H9 (cell line): ENCODE data around the gene ARHGAP24. TPM values are rescaled to one million over a fixed set of nuclear protein-coding genes. Genes with fewer than 3 reads are reported as not detected.
"Not testable (repeated sequence)": the region's sequence is repeated elsewhere in the genome, so short reads cannot be mapped to it uniquely, and the experiment has no call there.

Source experiments
- DNase-seq: peaks from one replicate; pipeline ENCODE4 v3.0.0-alpha.2; 2017
- H2AFZ ChIP-seq: one replicate; pipeline ENCODE4 v1.6.1; 2013; ENCODE audit warnings: mild to moderate bottlenecking, low read length, control low read depth, moderate library complexity
- H2AK5ac ChIP-seq: 2 replicates; pipeline ENCODE4 v1.6.1; 2013; ENCODE audit warnings: low read length, control low read depth, mixed read lengths; ENCODE audit not compliant: insufficient read length
- H2BK120ac ChIP-seq: one replicate; pipeline ENCODE4 v1.6.1; 2013; ENCODE audit warnings: low read depth, mild to moderate bottlenecking, low read length, control low read depth, inconsistent platforms; ENCODE audit not compliant: poor library complexity, severe bottlenecking
- H2BK12ac ChIP-seq: 2 replicates; pipeline ENCODE4 v1.6.1; 2013; ENCODE audit warnings: low read length, control low read depth, mixed read lengths, low read depth; ENCODE audit not compliant: insufficient read length
- H2BK15ac ChIP-seq: 2 replicates; pipeline ENCODE4 v1.6.1; 2013; ENCODE audit warnings: low read depth, low read length, control low read depth
- H2BK20ac ChIP-seq: one replicate; pipeline ENCODE4 v1.6.1; 2013; ENCODE audit warnings: low read depth, mild to moderate bottlenecking, low read length, control low read depth, inconsistent platforms; ENCODE audit not compliant: poor library complexity, severe bottlenecking
- H2BK5ac ChIP-seq: 2 replicates; pipeline ENCODE4 v1.6.1; 2013; ENCODE audit warnings: low read length, control low read depth, mixed read lengths; ENCODE audit not compliant: insufficient read length
- H3K14ac ChIP-seq: 2 replicates; pipeline ENCODE4 v1.6.1; 2013; ENCODE audit warnings: low read length, control low read depth; ENCODE audit not compliant: insufficient read depth
- H3K18ac ChIP-seq: 2 replicates; pipeline ENCODE4 v1.6.1; 2013; ENCODE audit warnings: low read depth, mild to moderate bottlenecking, mixed read lengths, low read length, control low read depth; ENCODE audit not compliant: insufficient read length
- H3K23ac ChIP-seq: 2 replicates; pipeline ENCODE4 v1.6.1; 2013; ENCODE audit warnings: low read length, control low read depth, mixed read lengths, low read depth; ENCODE audit not compliant: insufficient read length
- H3K23me2 ChIP-seq: 2 replicates; pipeline ENCODE4 v1.6.1; 2013; ENCODE audit warnings: low read depth, mild to moderate bottlenecking, mixed read lengths, low read length, control low read depth; ENCODE audit not compliant: insufficient read length, poor library complexity, severe bottlenecking
- H3K27ac ChIP-seq: 2 replicates; pipeline ENCODE4 v1.5.1; 2013; ENCODE audit warnings: low read length, control low read depth, mixed read lengths, low read depth; ENCODE audit not compliant: insufficient read length
- H3K27me3 ChIP-seq: 2 replicates; pipeline ENCODE4 v1.6.1; 2013; ENCODE audit warnings: low read length, control low read depth, inconsistent platforms; ENCODE audit not compliant: insufficient read depth
- H3K4ac ChIP-seq: 2 replicates; pipeline ENCODE4 v1.6.1; 2013; ENCODE audit warnings: low read depth, mild to moderate bottlenecking, control low read depth, inconsistent platforms, low read length, moderate library complexity
- H3K4me1 ChIP-seq: 2 replicates; pipeline ENCODE4 v1.6.1; 2013; ENCODE audit warnings: low read length, control low read depth, inconsistent platforms; ENCODE audit not compliant: insufficient read depth
- H3K4me2 ChIP-seq: 2 replicates; pipeline ENCODE4 v1.6.1; 2013; ENCODE audit warnings: low read length, control low read depth, mixed read lengths; ENCODE audit not compliant: insufficient read length, insufficient read depth
- H3K56ac ChIP-seq: 2 replicates; pipeline ENCODE4 v1.6.1; 2013; ENCODE audit warnings: low read depth, mild to moderate bottlenecking, mixed read lengths, low read length, control low read depth; ENCODE audit not compliant: insufficient read length
- H3K79me1 ChIP-seq: 2 replicates; pipeline ENCODE4 v1.6.1; 2013; ENCODE audit warnings: low read depth, mild to moderate bottlenecking, moderate library complexity, low read length, control low read depth, inconsistent platforms; ENCODE audit not compliant: insufficient read depth, poor library complexity, severe bottlenecking
- H3K79me2 ChIP-seq: 2 replicates; pipeline ENCODE4 v1.6.1; 2013; ENCODE audit warnings: low read length, control low read depth, inconsistent platforms; ENCODE audit not compliant: insufficient read depth
- H3K9ac ChIP-seq: 2 replicates; pipeline ENCODE4 v1.6.1; 2013; ENCODE audit warnings: low read length, control low read depth, mixed read lengths; ENCODE audit not compliant: insufficient read length; ENCODE audit errors: extremely low read depth
- H3K9me3 ChIP-seq: one replicate; pipeline ENCODE4 v1.6.1; 2013; ENCODE audit warnings: low read depth, low read length, inconsistent platforms; ENCODE audit not compliant: control insufficient read depth
- H3T11ph ChIP-seq: one replicate; pipeline ENCODE4 v1.6.1; 2013; ENCODE audit warnings: mild to moderate bottlenecking, low read length, control low read depth, inconsistent platforms
- H4K20me1 ChIP-seq: one replicate; pipeline ENCODE4 v1.6.1; 2013; ENCODE audit not compliant: control insufficient read depth, insufficient read length, insufficient read depth
- H4K5ac ChIP-seq: 2 replicates; pipeline ENCODE4 v1.6.1; 2013; ENCODE audit warnings: low read depth, mild to moderate bottlenecking, mixed read lengths, low read length, control low read depth; ENCODE audit not compliant: insufficient read length
- H4K8ac ChIP-seq: replicated peaks from 2 replicates; pipeline ENCODE4 v1.6.1; 2013; ENCODE audit warnings: low read length, control low read depth, mixed read lengths, low read depth; ENCODE audit not compliant: insufficient read length
- H4K91ac ChIP-seq: 2 replicates; pipeline ENCODE4 v1.6.1; 2013; ENCODE audit warnings: low read depth, mild to moderate bottlenecking, moderate library complexity, mixed read lengths, low read length, control low read depth; ENCODE audit not compliant: insufficient read length
- H3K27ac Mint-ChIP-seq, 3 experiments: 2 replicates in 2 of 3; 3 replicates in 1 of 3; pipeline ENCODE4 v1.8.0; 2020 to 2021; ENCODE audit warnings: mixed read lengths in 3 of 3, mild to moderate bottlenecking in 1 of 3, moderate library complexity in 1 of 3
- H3K27me3 Mint-ChIP-seq: 2 replicates; pipeline ENCODE4 v1.8.0; 2021; ENCODE audit warnings: low read depth, mild to moderate bottlenecking, moderate library complexity, mixed read lengths
- H3K36me3 Mint-ChIP-seq, 3 experiments: 2 replicates in 2 of 3; 3 replicates in 1 of 3; pipeline ENCODE4 v1.8.0; 2020 to 2021; ENCODE audit warnings: low read depth in 3 of 3, mixed read lengths in 3 of 3; ENCODE audit not compliant: insufficient read depth in 1 of 3
- H3K4me1 Mint-ChIP-seq, 2 experiments: 2 replicates each; pipeline ENCODE4 v1.8.0; 2020; ENCODE audit warnings: mixed read lengths in 2 of 2
- H3K4me3 Mint-ChIP-seq, 2 experiments: 2 replicates in 1 of 2; 3 replicates in 1 of 2; pipeline ENCODE4 v1.8.0; 2020 to 2021; ENCODE audit warnings: mild to moderate bottlenecking in 2 of 2, mixed read lengths in 2 of 2, moderate library complexity in 1 of 2
- H3K9me3 Mint-ChIP-seq, 2 experiments: 2 replicates in 1 of 2; 3 replicates in 1 of 2; pipeline ENCODE4 v1.8.0; 2020; ENCODE audit warnings: mild to moderate bottlenecking in 2 of 2, mixed read lengths in 2 of 2, moderate library complexity in 1 of 2
- CTCF ChIP-seq: fragments of 200-600 bp; sonication (generic); conservative IDR thresholded peaks from 3 replicates; pipeline ENCODE4 v1.8.0; 2021; ENCODE audit warnings: antibody characterized with exemption, mild to moderate bottlenecking
- WGBS: extraction: QIAGEN DNeasy Blood & Tissue Kit; methylation state at CpG from one replicate; pipeline ENCODE4 v1.1.7; 2013; ENCODE audit warnings: missing lambda C conversion rate, low lambda C conversion rate, mixed read lengths; ENCODE audit not compliant: insufficient read length; ENCODE audit errors: extremely low coverage; 5-methylcytosine and 5-hydroxymethylcytosine counted together
- total RNA-seq: library from RNA; stranded (reverse); gene quantifications from 2 replicates; pipeline ENCODE4 v1.2.1, GENCODE V29; 2021

ARHGAP24 gene
- total RNA-seq, 1 experiment from 2014 or later, result 0.37 TPM

- no peak overlapping the region for H3K23ac ChIP-seq
These were observed 367.6 kb downstream of the ARHGAP24 start for GRCh38 chr4:85842540-85842939.

GRCh38 chr4:85853740-85854139 is 378.8 kb downstream of the ARHGAP24 start:
- not testable (repeated sequence) for H3T11ph ChIP-seq, H3K4ac ChIP-seq, H2BK12ac ChIP-seq, H4K8ac ChIP-seq, H3K9me3 Mint-ChIP-seq, H3K79me1 ChIP-seq, H3K14ac ChIP-seq, H3K79me2 ChIP-seq, H3K4me3 Mint-ChIP-seq, H3K27me3 ChIP-seq, H3K27ac Mint-ChIP-seq, H3K9me3 ChIP-seq, H3K4me1 ChIP-seq, DNase-seq, H3K23me2 ChIP-seq, H2BK20ac ChIP-seq, H4K20me1 ChIP-seq, H3K56ac ChIP-seq, H3K27ac ChIP-seq, H3K9ac ChIP-seq, H2BK15ac ChIP-seq, H3K36me3 Mint-ChIP-seq, H3K23ac ChIP-seq, H3K18ac ChIP-seq, H2AFZ ChIP-seq, H3K4me1 Mint-ChIP-seq, H4K91ac ChIP-seq, H4K5ac ChIP-seq, H3K27me3 Mint-ChIP-seq, H2AK5ac ChIP-seq, H3K4me2 ChIP-seq, H2BK120ac ChIP-seq, H2BK5ac ChIP-seq
- WGBS, result no CpG with 5 or more reads among the region's 6 CpGs

More at GRCh38 chr4:85842540-85842939, 367.6 kb downstream of the ARHGAP24 start:
- no peak overlapping the region for H2BK20ac ChIP-seq
- no peak for DNase-seq
- no CpG with 5 or more reads among the region's 7 CpGs for WGBS
- no peak overlapping the region for H3K14ac ChIP-seq
- no peaks in the 10 kb centered on the region for H3K9me3 Mint-ChIP-seq
- no peak overlapping the region for H3K4me2 ChIP-seq
- no peaks in the 10 kb centered on the region for H3K9me3 ChIP-seq
- H4K91ac ChIP-seq, result no peak overlapping the region
- H3K4ac ChIP-seq, result no peak overlapping the region
- H4K20me1 ChIP-seq, result no peaks in the 10 kb centered on the region
- no peak overlapping the region for H2BK12ac ChIP-seq
- no peaks in the 10 kb centered on the region for H3K36me3 Mint-ChIP-seq
- H3K79me1 ChIP-seq, result no peaks in the 10 kb centered on the region
- no peak overlapping the region for H2BK15ac ChIP-seq
- no peak overlapping the region for H3K4me3 Mint-ChIP-seq
- H3K27me3 ChIP-seq, result no peaks in the 10 kb centered on the region
- H3K4me1 ChIP-seq, result no peaks in the 10 kb centered on the region
- H3T11ph ChIP-seq, result no peak overlapping the region
- H3K9ac ChIP-seq, result no peak overlapping the region
- no peak overlapping the region for H2BK5ac ChIP-seq
- no peak overlapping the region for H3K27ac ChIP-seq
- H3K79me2 ChIP-seq, result no peaks in the 10 kb centered on the region
- H3K56ac ChIP-seq, result no peak overlapping the region
- H3K18ac ChIP-seq, result no peak overlapping the region
- H3K27ac Mint-ChIP-seq, result no peak overlapping the region
- no peak for TF ChIP-seq CTCF
- H4K8ac ChIP-seq, result no peak overlapping the region
- no peaks in the 10 kb centered on the region for H3K4me1 Mint-ChIP-seq
- no peak overlapping the region for H2AFZ ChIP-seq
- H4K5ac ChIP-seq, result no peak overlapping the region
- no peaks in the 10 kb centered on the region for H3K23me2 ChIP-seq
- H3K27me3 Mint-ChIP-seq, result no peaks in the 10 kb centered on the region
- no peak overlapping the region for H2AK5ac ChIP-seq
- H2BK120ac ChIP-seq, result no peak overlapping the region
